Activated CD4-positive, alpha-beta T cell treated with anti-CD3 and anti-CD28 coated beads, Interleukin-2, amount 50 U/mL, for 1 hour (primary cell): Measurements from ENCODE around the gene MALSU1.

Experiments
- DNase-seq: peaks from one replicate; pipeline ENCODE4 v3.0.0-alpha.2; 2020

The MALSU1 gene

DNA sequence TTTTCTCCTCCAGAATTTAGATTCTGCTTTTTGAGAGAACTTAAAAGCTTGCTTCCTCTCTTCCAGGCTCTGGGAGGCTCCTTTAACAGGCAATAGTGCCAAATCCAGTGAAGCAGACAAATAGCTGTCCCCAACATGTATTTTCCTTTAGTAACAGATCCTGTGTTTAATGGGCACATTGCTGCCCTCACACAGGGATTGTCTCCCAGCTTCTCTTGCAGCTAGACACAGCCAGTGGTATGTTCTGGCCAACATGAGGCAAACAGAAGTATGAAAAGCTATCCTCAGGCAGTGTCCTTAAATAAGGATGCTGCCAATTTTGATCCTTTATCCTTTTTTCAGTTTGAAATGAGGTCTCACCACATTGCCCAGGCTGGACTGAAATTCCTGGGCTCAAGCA, 38.2 kb downstream of the MALSU1 start:
- no peak for DNase-seq

DNA sequence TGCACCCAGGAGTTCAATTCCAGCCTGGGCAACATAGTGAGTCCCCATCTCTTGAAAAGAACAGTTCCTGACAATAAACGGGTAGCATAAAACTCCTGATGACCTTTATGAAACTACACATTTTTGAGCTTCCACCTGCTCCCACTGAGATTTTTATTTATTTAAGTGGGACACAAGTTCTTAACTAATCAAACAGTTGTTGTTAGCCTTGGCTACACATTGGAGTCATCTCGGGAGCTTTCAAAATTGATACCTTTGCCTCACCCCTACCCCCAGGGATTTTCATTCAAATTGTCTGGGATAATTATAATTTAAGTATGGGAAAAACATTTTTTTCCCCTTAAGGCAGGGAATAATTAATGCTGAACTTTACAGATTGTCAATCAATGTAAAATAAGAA, 39.3 kb downstream of the MALSU1 start:
- DNase-seq: no peak

- no peak for DNase-seq
These were observed 39.7 kb downstream of the MALSU1 start for GRCh38 chr7:23338863-23339262.

DNA sequence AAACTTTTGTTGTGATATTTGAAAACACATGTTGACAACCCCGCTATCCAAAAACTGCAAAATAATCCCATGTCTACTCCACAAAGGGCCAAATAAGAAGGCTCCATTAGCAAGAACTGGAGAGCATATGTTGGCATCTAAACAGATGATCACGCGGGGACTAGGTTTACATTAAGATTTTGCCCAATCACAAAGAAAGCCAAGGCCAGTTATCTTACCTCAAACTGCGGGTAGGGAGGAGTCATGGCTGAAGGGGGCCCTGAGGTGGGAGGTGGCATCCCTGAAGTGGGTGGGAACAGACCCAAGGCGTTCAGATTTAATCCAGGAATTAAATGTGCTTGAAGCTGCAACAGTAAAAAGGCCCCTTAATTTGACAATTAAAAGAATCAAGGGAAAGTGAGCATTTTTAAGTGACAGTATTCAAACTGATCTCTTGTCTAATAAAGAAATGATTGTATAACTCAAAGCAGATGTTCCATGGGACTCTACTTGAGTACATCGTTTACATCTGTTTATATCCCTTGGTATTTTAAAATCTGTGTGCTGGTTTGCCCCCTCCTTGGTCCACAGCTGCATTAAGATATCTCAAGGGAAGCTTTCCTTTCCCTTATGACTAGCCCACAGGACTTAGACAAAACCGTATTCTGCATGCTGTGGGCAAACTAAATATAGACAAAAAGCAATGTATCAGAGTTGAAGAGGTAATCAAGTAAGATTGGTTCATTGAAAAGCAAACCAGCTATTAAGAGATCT, 42.9 kb downstream of the MALSU1 start:
- DNase-seq: no peak

DNA sequence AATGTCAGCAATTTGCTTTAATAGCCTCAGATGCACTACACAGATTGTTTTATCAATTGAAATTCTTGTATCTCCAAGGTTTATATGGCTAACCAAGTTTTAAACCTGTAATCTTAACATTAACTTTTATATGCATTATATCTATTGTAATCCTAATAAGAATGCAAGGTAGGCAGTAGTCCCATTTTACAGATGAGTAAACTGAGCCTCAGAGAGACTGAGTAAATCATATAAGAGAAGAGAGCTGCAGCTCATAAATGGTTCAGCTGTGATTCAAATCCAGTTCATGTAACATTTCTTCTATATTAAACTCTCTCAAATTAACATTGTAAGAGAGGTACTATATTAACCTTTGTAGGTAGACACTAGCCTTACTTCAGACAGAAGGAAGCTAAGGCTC, 44.0 kb downstream of the MALSU1 start:
- no peak for DNase-seq

- DNase-seq: no peak
These were observed 44.8 kb downstream of the MALSU1 start for GRCh38 chr7:23343806-23344475.

GRCh38 chr7:23345601-23346000, 46.5 kb downstream of the MALSU1 start:
- no peak for DNase-seq

DNA sequence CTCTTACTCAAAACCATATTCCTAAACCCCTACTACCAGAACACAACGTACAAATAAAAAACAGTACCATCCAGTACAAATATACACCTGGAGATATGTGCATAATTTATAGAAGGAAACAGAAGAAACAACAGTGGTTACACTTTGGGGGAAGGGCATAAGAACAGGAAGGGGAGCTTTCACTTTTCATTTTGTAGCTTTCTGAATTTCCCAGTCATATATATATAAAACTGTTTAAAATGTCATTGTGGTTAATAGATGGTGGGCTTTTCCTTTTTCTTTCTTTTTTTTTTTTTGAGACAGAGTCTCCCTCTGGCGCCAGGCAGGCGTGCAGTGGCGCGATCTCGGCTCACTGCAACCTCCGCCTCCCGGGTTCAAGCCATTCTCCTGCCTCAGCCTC, 47.2 kb downstream of the MALSU1 start:
- no peak for DNase-seq

GRCh38 chr7:23347033-23347681, 48.0 kb downstream of the MALSU1 start:
- DNase-seq: no peak

DNA sequence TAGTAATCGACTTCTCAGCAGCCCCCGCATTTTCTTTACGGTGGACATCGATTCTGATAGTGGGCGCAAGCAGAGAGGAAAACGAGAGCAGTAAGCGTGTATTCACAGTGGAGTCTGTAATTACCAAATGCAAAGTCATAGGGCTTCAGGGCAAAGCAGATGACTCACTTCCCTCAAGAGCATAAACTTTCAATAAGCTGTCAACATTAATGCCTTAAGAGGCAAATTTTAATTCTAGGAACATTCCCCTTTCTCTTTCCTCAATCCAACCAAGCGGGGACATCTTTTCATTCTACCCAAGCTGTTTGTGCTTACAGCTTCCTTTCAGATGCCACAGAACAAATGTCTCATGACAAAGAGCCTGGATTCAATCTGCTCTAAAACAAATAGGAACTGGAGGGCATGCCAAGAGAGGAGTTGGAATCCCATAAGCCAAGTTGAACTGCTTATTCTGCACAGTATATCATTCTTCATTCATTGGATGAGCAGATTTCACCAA, 48.6 kb downstream of the MALSU1 start:
- DNase-seq: no peak

- no peak for DNase-seq
These were observed 50.5 kb downstream of the MALSU1 start for GRCh38 chr7:23349484-23350157.

DNA sequence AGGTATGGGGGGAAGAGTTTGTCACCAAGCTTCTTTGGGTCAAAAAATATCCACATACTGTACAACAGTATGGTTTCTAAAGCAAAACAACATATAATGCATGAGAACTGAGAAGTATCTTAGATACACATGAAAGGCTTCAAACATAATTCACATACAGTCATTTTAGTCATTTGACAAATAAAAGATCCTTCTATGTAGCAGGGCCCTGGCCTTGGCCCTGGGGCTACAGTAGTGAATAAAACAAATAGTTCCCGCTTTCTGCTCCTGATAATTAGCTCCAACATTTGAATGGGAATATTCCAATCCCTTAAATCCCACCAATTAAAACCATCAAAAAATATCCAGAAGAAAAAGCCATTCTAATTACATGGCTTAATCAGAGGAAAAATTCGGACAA, 51.3 kb downstream of the MALSU1 start:
- no peak for DNase-seq

- DNase-seq: no peak
These were observed 54.0 kb downstream of the MALSU1 start for GRCh38 chr7:23353172-23353571.

DNA sequence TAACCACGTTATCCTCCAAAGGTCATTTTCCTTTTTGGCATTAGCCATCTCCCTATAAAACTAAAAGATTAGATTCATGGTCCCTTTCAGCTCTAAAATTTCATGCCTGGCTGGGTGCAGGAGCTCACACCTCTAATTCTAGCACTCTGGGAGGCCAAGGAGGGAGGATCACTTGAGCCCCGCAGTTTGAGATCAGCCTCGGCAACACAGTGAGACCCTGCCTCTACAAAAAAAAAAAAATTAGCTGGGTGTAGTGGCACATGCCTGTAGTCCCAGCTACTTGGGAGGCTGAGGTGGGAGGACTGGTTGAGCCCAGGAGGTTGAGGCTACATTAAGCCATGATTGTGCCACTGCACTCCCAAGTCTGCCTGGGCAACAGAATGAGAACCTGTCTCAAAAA, 57.0 kb downstream of the MALSU1 start:
- no peak for DNase-seq

DNA sequence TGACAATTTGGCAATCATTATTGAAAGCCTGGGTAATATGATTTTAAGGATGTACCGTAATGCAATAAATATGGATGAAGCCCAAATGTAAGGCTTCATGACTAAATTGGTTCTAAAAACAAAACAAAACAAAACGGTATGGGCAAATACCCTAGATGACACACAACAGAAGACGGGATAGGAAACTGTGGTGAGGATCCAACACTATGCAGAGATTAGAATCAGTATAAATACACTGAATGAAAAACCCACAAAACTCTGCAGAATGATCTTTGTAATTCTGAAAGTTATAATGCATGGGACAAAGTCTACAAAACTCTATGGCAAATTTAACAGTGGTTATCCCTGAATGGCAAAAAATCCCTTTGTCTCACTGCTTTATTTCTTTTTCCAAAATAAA, 57.6 kb downstream of the MALSU1 start:
- no peak for DNase-seq

DNA sequence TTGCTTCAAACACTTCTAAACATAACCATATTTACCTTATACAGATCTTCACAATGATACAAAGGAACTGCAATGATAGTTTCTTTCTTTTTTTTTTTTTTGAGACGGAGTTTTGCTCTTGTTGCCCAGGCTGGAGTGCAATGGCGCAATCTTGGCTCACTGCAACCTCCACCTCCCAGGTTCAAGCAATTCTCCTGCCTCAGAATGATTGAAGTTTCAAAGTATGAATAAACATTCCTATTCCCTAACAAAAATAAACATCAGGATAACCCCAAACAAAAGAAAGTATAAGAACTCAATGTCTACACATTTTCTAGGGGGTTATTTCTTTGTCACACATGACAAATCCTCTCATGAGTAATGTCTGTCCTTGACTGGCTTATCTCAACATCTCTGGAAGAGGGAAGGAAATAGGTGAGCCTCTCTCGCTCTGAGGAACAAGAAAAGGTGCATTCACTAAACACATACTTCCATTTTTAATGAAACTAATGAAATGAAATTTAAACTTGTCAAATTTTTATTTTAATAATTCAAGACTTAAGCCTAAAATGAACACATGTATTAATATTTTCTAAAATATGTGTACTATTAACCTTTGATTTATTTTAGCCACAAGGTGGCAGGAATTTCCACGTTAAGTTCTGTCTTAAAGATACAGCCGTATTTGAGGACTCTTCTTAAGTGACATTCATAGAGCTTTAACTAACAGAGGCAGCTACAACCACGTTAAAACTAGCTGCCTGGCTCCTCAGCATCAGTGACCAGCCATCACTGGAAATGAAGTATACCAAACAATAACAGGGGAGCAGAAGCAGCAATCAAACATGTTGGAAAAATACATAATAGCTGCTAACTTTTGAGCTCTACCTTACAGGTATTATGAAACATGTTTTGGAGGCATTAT, 58.3 kb downstream of the MALSU1 start:
- no peak for DNase-seq

GRCh38 chr7:23358152-23358674, 59.1 kb downstream of the MALSU1 start:
- no peak for DNase-seq
